ENCODE data around the gene SNRPA.
A peak's percentile ranks its signal among the peaks of the same experiment; 100 is the strongest.

The SNRPA gene

GRCh38 chr19:40802300-40803169, 51.5 kb downstream of the SNRPA start:
- Histone ChIP-seq H3K79me2 (ENCODE audit: low read length) (peaks cover 81% of the 10 kb centered on the region), H3K9me3 (ENCODE audit: insufficient read depth, low read length) (no peaks in the 10 kb centered on the region), H3K4me2 (ENCODE audit: low read length) (peak overlapping the region; percentile 73), H2AFZ (ENCODE audit: low read depth, low read length) (no peak overlapping the region), H3K27ac (ENCODE audit: low read length) (peak overlapping the region; percentile 61), H3K4me1 (ENCODE audit: low read length) (peaks cover 61% of the 10 kb centered on the region), H4K20me1 (ENCODE audit: insufficient read depth, low read length) (peaks cover 76% of the 10 kb centered on the region), H3K36me3 (replicated peaks; ENCODE audit: low read depth, low read length) (peaks cover 62% of the 10 kb centered on the region), H3K27me3 (ENCODE audit: low read depth, low read length) (no peaks in the 10 kb centered on the region), H3K9ac (ENCODE audit: low read length) (peak overlapping the region; percentile 51; the same call in 1 of the 2 replicates), H3K4me3 (ENCODE audit: low read length) (peak overlapping the region; percentile 63)
- TF ChIP-seq CTCF (IDR thresholded peaks at IDR 0.05; ENCODE audit: low read depth, low read length) = no peak
- no peak for TF ChIP-seq EZH2phosphoT487 (IDR thresholded peaks at IDR 0.05; ENCODE audit: low read depth)

- peaks cover 54% of the 10 kb centered on the region for H3K4me1 ChIP-seq (ENCODE audit: low read length)
- H2AFZ ChIP-seq (ENCODE audit: low read depth, low read length) = no peak overlapping the region
- H3K9me3 ChIP-seq (ENCODE audit: insufficient read depth, low read length) = no peaks in the 10 kb centered on the region
- peak overlapping the region; percentile 51; the same call in 1 of the 2 replicates for H3K9ac ChIP-seq (ENCODE audit: low read length)
- H3K36me3 ChIP-seq (replicated peaks; ENCODE audit: low read depth, low read length) = peaks cover 70% of the 10 kb centered on the region
- H3K27ac ChIP-seq (ENCODE audit: low read length) = peak overlapping the region; percentile 61
- H3K4me3 ChIP-seq (ENCODE audit: low read length) = peak overlapping the region; percentile 63
- TF ChIP-seq EZH2phosphoT487 (IDR thresholded peaks at IDR 0.05; ENCODE audit: low read depth) = no peak
- no peak for TF ChIP-seq CTCF (IDR thresholded peaks at IDR 0.05; ENCODE audit: low read depth, low read length)
- peak overlapping the region; percentile 73 for H3K4me2 ChIP-seq (ENCODE audit: low read length)
- peaks cover 81% of the 10 kb centered on the region for H3K79me2 ChIP-seq (ENCODE audit: low read length)
- peaks cover 83% of the 10 kb centered on the region for H4K20me1 ChIP-seq (ENCODE audit: insufficient read depth, low read length)
- no peaks in the 10 kb centered on the region for H3K27me3 ChIP-seq (ENCODE audit: low read depth, low read length)
These were observed 52.3 kb downstream of the SNRPA start for GRCh38 chr19:40803170-40803856.

- H3K4me3 ChIP-seq (ENCODE audit: low read length) = peak overlapping the region; percentile 63
- peaks cover 80% of the 10 kb centered on the region for H3K79me2 ChIP-seq (ENCODE audit: low read length)
- no peaks in the 10 kb centered on the region for H3K27me3 ChIP-seq (ENCODE audit: low read depth, low read length)
- H3K4me2 ChIP-seq (ENCODE audit: low read length) = peak overlapping the region; percentile 73
- peaks cover 73% of the 10 kb centered on the region for H3K36me3 ChIP-seq (replicated peaks; ENCODE audit: low read depth, low read length)
- no peak for TF ChIP-seq EZH2phosphoT487 (IDR thresholded peaks at IDR 0.05; ENCODE audit: low read depth)
- TF ChIP-seq CTCF (IDR thresholded peaks at IDR 0.05; ENCODE audit: low read depth, low read length) = no peak
- H2AFZ ChIP-seq (ENCODE audit: low read depth, low read length) = no peak overlapping the region
- H3K9me3 ChIP-seq (ENCODE audit: insufficient read depth, low read length) = no peaks in the 10 kb centered on the region
- H3K4me1 ChIP-seq (ENCODE audit: low read length) = peaks cover 54% of the 10 kb centered on the region
- H3K27ac ChIP-seq (ENCODE audit: low read length) = peak overlapping the region; percentile 61
- H3K9ac ChIP-seq (ENCODE audit: low read length) = peak overlapping the region; percentile 51; the same call in 1 of the 2 replicates
- peaks cover 89% of the 10 kb centered on the region for H4K20me1 ChIP-seq (ENCODE audit: insufficient read depth, low read length)
These were observed 53.1 kb downstream of the SNRPA start for GRCh38 chr19:40803857-40804782.

Measured in OCI-LY3 (cell line).